Thymus (tissue), 11 donors: ENCODE measurements around the gene APP. TPM values are rescaled to one million over a fixed set of nuclear protein-coding genes. Genes with fewer than 3 reads are reported as not detected.
"Not testable (repeated sequence)": the region's sequence is repeated elsewhere in the genome, so short reads cannot be mapped to it uniquely, and the experiment has no call there.

Experiments used
- DNase-seq, 9 donors: peaks; one replicate each; pipeline ENCODE4 v3.0.0-alpha.2; 2013; ENCODE audit warnings: low spot score in 9 of 9, low read depth in 6 of 9, missing footprints in 1 of 9
- H3K27ac ChIP-seq, 2 donors: one replicate each; pipeline ENCODE4 v1.5.1; 2013; ENCODE audit warnings: control low read depth in 1 of 2, low read depth in 1 of 2, low read length in 1 of 2, mild to moderate bottlenecking in 1 of 2, moderate library complexity in 1 of 2
- H3K27me3 ChIP-seq, 2 donors: one replicate each; pipeline ENCODE4 v1.5.1; 2013; ENCODE audit warnings: low read length in 1 of 2; ENCODE audit not compliant: control insufficient read depth in 2 of 2, insufficient read depth in 1 of 2
- H3K36me3 ChIP-seq, 2 donors: one replicate each; pipeline ENCODE4 v1.5.1; 2013; ENCODE audit warnings: low read length in 1 of 2, mild to moderate bottlenecking in 1 of 2, moderate library complexity in 1 of 2; ENCODE audit not compliant: control insufficient read depth in 2 of 2, insufficient read depth in 2 of 2
- H3K4me1 ChIP-seq, 2 donors: one replicate each; pipeline ENCODE4 v1.5.1; 2013; ENCODE audit warnings: low read length in 2 of 2; ENCODE audit not compliant: control insufficient read depth in 2 of 2, insufficient read depth in 2 of 2
- H3K4me3 ChIP-seq, 2 donors: one replicate each; pipeline ENCODE4 v1.5.1; 2013; ENCODE audit warnings: low read length in 2 of 2, control low read depth in 1 of 2, mild to moderate bottlenecking in 1 of 2
- H3K9me3 ChIP-seq, 2 donors: one replicate each; pipeline ENCODE4 v1.5.1; 2013; ENCODE audit warnings: low read length in 1 of 2, mild to moderate bottlenecking in 1 of 2; ENCODE audit not compliant: control insufficient read depth in 2 of 2, insufficient read depth in 1 of 2
- WGBS: extraction: QIAGEN DNeasy Blood & Tissue Kit; methylation state at CpG from one replicate; pipeline ENCODE4 v1.1.7; 2013; 5-methylcytosine and 5-hydroxymethylcytosine counted together
- polyA plus RNA-seq: library from polyadenylated mRNA; stranded (reverse); fragments of 200-250 nt; gene quantifications from one replicate; pipeline ENCODE4 v1.2.3, GENCODE V29; 2013
- total RNA-seq: library from RNA; stranded (reverse); fragments of 120-200 nt; gene quantifications from one replicate; pipeline ENCODE4 v1.2.4, GENCODE V29; 2013
- donor health status: healthy.

The APP gene
- total and polyA plus RNA-seq, 2 donors: 110 to 152 TPM

GRCh38 chr21:26091480-26092018 is 79.0 kb downstream of the APP start:
- Histone ChIP-seq H3K27me3 (no peaks in the 10 kb centered on the region), H3K4me3 (no peak overlapping the region), H3K36me3 (peaks cover 0 to 3% of the 10 kb centered on the region in 2 donors), H3K27ac (no peak overlapping the region), H3K4me1 (no peaks in the 10 kb centered on the region), H3K9me3 (no peaks in the 10 kb centered on the region)
- 97% methylated on average over 5 of the region's 5 CpGs for WGBS
- DNase-seq: no peak

GRCh38 chr21:26089730-26090129 is 80.8 kb downstream of the APP start:
- Histone ChIP-seq H3K27me3 (no peaks in the 10 kb centered on the region), H3K9me3 (no peaks in the 10 kb centered on the region), H3K36me3 (peaks cover 0 to 3% of the 10 kb centered on the region in 2 donors), H3K4me1 (no peaks in the 10 kb centered on the region), H3K4me3 (no peak overlapping the region), H3K27ac (no peak overlapping the region)
- no peak for DNase-seq
- 98% methylated on average over 6 of the region's 6 CpGs for WGBS

- Histone ChIP-seq H3K4me3 (no peak overlapping the region), H3K9me3 (no peaks in the 10 kb centered on the region), H3K27me3 (no peaks in the 10 kb centered on the region), H3K27ac (no peak overlapping the region), H3K36me3 (peaks cover 0 to 3% of the 10 kb centered on the region in 2 donors), H3K4me1 (no peaks in the 10 kb centered on the region)
- no peak for DNase-seq
- WGBS: 84% methylated on average over 4 of the region's 4 CpGs
Measured at GRCh38 chr21:26087223-26087918, 83.2 kb downstream of the APP start.

- H3K9me3 ChIP-seq: no peaks in the 10 kb centered on the region
- no peak overlapping the region for H3K4me3 ChIP-seq
- H3K27me3 ChIP-seq: no peaks in the 10 kb centered on the region
- peaks cover 0 to 3% of the 10 kb centered on the region in 2 donors for H3K36me3 ChIP-seq
- H3K4me1 ChIP-seq: no peaks in the 10 kb centered on the region
- 93% methylated on average over 1 of the region's 1 CpG for WGBS
- no peak for DNase-seq
- H3K27ac ChIP-seq: no peak overlapping the region
Measured at GRCh38 chr21:26085882-26086281, 84.7 kb downstream of the APP start.

- Histone ChIP-seq H3K27ac (no peak overlapping the region), H3K27me3 (no peaks in the 10 kb centered on the region), H3K36me3 (peaks cover 0 to 3% of the 10 kb centered on the region in 2 donors), H3K4me3 (no peak overlapping the region), H3K4me1 (no peaks in the 10 kb centered on the region), H3K9me3 (no peaks in the 10 kb centered on the region)
- WGBS: 95% methylated on average over 4 of the region's 4 CpGs
- DNase-seq: no peak
Measured at GRCh38 chr21:26085127-26085526, 85.4 kb downstream of the APP start.

GRCh38 chr21:26082549-26082948 is 88.0 kb downstream of the APP start:
- Histone ChIP-seq H3K27me3 (no peaks in the 10 kb centered on the region), H3K4me3 (no peak overlapping the region), H3K9me3 (no peaks in the 10 kb centered on the region), H3K27ac (no peak overlapping the region), H3K36me3 (no peaks in the 10 kb centered on the region), H3K4me1 (no peaks in the 10 kb centered on the region)
- WGBS: 98% methylated on average over 2 of the region's 2 CpGs
- no peak for DNase-seq

GRCh38 chr21:26081175-26081760 is 89.3 kb downstream of the APP start:
- H3K27me3 ChIP-seq, H3K27ac ChIP-seq, H3K4me1 ChIP-seq, H3K4me3 ChIP-seq, H3K9me3 ChIP-seq, DNase-seq, H3K36me3 ChIP-seq: not testable (repeated sequence)
- WGBS: 97% methylated on average over 7 of the region's 7 CpGs

GRCh38 chr21:26080211-26080610 is 90.4 kb downstream of the APP start:
- no peak overlapping the region for H3K4me3 ChIP-seq
- WGBS: 98% methylated on average over 6 of the region's 6 CpGs
- H3K9me3 ChIP-seq: no peaks in the 10 kb centered on the region
- DNase-seq: no peak
- no peaks in the 10 kb centered on the region for H3K36me3 ChIP-seq
- H3K27ac ChIP-seq: no peak overlapping the region
- H3K27me3 ChIP-seq: no peaks in the 10 kb centered on the region
- no peaks in the 10 kb centered on the region for H3K4me1 ChIP-seq

- H3K4me1 ChIP-seq: no peaks in the 10 kb centered on the region
- WGBS: 97% methylated on average over 4 of the region's 4 CpGs
- H3K9me3 ChIP-seq: no peaks in the 10 kb centered on the region
- no peak for DNase-seq
- no peaks in the 10 kb centered on the region for H3K27me3 ChIP-seq
- no peaks in the 10 kb centered on the region for H3K36me3 ChIP-seq
- H3K4me3 ChIP-seq: no peak overlapping the region
- H3K27ac ChIP-seq: no peak overlapping the region
Measured at GRCh38 chr21:26079366-26079765, 91.2 kb downstream of the APP start.
